ENCODE measurements around the gene ANKRD63. TPM values are rescaled to one million over a fixed set of nuclear protein-coding genes. Genes with fewer than 3 reads are reported as not detected.

ANKRD63 gene
- total RNA-seq, 1 donor: not detected

DNA sequence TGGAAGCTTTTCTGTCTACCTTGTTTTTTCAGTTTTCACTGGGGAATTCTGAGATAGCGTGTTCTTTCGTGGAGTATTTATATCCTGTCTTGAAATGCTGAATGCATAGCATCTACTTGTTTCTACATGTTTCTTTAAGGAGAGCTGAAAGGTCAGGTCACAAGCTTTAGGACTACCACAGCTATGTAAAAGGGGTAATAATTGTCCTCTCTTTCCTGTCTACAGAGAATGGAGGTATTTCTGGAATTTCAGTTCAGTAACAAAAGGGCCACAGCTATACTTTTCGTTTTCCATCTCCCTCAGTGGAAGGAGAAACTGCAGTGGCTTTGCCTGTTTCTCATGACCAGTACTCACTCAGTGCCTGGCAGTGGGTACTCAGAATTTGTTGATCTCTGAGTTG is 45.3 kb upstream of the ANKRD63 start:
- H2AFZ ChIP-seq (ENCODE audit: low read length): no peak overlapping the region
- no peaks in the 10 kb centered on the region for H3K27me3 ChIP-seq (ENCODE audit: insufficient read depth, low read length)
- peak overlapping the region; percentile 2 for H3K4me3 ChIP-seq (ENCODE audit: insufficient read depth, low read length)
- peaks cover 58% of the 10 kb centered on the region for H3K4me1 ChIP-seq (ENCODE audit: insufficient read depth, low read length)
- H3K36me3 ChIP-seq (ENCODE audit: insufficient read depth, low read length): peaks cover 22% of the 10 kb centered on the region
- TF ChIP-seq, protein P1, sequence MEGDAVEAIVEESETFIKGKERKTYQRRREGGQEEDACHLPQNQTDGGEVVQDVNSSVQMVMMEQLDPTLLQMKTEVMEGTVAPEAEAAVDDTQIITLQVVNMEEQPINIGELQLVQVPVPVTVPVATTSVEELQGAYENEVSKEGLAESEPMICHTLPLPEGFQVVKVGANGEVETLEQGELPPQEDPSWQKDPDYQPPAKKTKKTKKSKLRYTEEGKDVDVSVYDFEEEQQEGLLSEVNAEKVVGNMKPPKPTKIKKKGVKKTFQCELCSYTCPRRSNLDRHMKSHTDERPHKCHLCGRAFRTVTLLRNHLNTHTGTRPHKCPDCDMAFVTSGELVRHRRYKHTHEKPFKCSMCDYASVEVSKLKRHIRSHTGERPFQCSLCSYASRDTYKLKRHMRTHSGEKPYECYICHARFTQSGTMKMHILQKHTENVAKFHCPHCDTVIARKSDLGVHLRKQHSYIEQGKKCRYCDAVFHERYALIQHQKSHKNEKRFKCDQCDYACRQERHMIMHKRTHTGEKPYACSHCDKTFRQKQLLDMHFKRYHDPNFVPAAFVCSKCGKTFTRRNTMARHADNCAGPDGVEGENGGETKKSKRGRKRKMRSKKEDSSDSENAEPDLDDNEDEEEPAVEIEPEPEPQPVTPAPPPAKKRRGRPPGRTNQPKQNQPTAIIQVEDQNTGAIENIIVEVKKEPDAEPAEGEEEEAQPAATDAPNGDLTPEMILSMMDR (IDR thresholded peaks at IDR 0.05; ENCODE audit: extremely low read depth, low read depth, low read length): no peak
- peak overlapping the region; percentile 55 for H3K27ac ChIP-seq (ENCODE audit: low read depth, low read length)
- no peaks in the 10 kb centered on the region for H3K9me3 ChIP-seq (ENCODE audit: low read depth, low read length)
- H4K20me1 ChIP-seq (ENCODE audit: insufficient read depth, low read length): peaks cover 8% of the 10 kb centered on the region
- H3K79me2 ChIP-seq (ENCODE audit: insufficient read depth, low read length): peaks cover 39% of the 10 kb centered on the region
- H3K4me2 ChIP-seq (ENCODE audit: insufficient read depth, low read length): peak overlapping the region; percentile 55
- DNase-seq (ENCODE audit: insufficient read length, low spot score, missing footprints): peak; percentile 70

DNA sequence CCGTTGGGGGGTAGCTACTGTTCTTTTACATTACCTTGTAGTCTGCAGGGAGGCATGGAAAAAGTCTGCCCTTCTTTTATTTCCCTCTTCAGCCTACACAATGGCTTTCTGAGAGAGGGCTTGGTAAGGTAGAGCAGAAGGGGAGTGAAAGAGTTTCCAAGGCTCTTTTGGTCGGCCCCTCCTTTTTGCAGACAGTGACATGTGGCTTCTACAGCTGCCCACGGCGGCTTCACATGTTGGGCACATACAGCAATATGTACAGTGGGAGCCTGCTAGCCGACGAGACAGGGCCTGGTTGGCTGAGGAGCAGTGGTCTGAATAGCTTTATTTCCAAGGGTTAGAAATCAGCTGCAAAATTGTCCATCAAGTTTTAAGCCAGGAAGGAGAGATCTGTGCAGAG is 44.6 kb upstream of the ANKRD63 start:
- Histone ChIP-seq H3K4me2 (ENCODE audit: insufficient read depth, low read length) (peak overlapping the region; percentile 55), H3K4me1 (ENCODE audit: insufficient read depth, low read length) (peaks cover 64% of the 10 kb centered on the region), H4K20me1 (ENCODE audit: insufficient read depth, low read length) (peaks cover 8% of the 10 kb centered on the region), H3K9me3 (ENCODE audit: low read depth, low read length) (no peaks in the 10 kb centered on the region), H2AFZ (ENCODE audit: low read length) (no peak overlapping the region), H3K36me3 (ENCODE audit: insufficient read depth, low read length) (peaks cover 22% of the 10 kb centered on the region), H3K27me3 (ENCODE audit: insufficient read depth, low read length) (no peaks in the 10 kb centered on the region), H3K27ac (ENCODE audit: low read depth, low read length) (peak overlapping the region; percentile 55), H3K79me2 (ENCODE audit: insufficient read depth, low read length) (peaks cover 39% of the 10 kb centered on the region), H3K4me3 (ENCODE audit: insufficient read depth, low read length) (peak overlapping the region; percentile 23)
- peak; percentile 69 for DNase-seq (ENCODE audit: insufficient read length, low spot score, missing footprints)
- TF ChIP-seq, protein P1 (IDR thresholded peaks at IDR 0.05; ENCODE audit: extremely low read depth, low read depth, low read length): no peak

DNA sequence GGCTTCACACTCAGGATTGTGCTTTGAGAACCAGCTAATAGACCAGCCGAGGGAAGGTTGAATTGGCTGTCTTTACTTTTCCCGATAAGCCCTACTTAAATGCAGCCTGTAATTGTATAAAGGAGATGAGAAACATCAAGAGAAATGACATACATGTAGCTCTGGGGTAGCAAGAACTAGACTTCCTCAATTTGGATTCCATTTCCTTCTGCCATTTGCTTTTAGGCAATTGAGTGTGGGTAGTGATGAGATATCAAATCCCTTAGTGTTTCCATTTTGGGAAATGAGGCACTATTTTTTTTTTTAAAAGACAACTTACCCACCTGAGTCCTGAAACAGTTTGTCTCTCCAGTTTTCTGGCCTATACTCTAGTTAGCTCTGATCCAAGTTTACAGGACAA is 42.8 kb upstream of the ANKRD63 start:
- H3K4me3 ChIP-seq (ENCODE audit: insufficient read depth, low read length): peak overlapping the region; percentile 82
- peaks cover 8% of the 10 kb centered on the region for H4K20me1 ChIP-seq (ENCODE audit: insufficient read depth, low read length)
- no peak overlapping the region for H3K27ac ChIP-seq (ENCODE audit: low read depth, low read length)
- DNase-seq (ENCODE audit: insufficient read length, low spot score, missing footprints): no peak
- H3K36me3 ChIP-seq (ENCODE audit: insufficient read depth, low read length): peaks cover 22% of the 10 kb centered on the region
- peaks cover 65% of the 10 kb centered on the region for H3K4me1 ChIP-seq (ENCODE audit: insufficient read depth, low read length)
- H3K79me2 ChIP-seq (ENCODE audit: insufficient read depth, low read length): peaks cover 39% of the 10 kb centered on the region
- no peaks in the 10 kb centered on the region for H3K9me3 ChIP-seq (ENCODE audit: low read depth, low read length)
- no peak overlapping the region for H2AFZ ChIP-seq (ENCODE audit: low read length)
- no peaks in the 10 kb centered on the region for H3K27me3 ChIP-seq (ENCODE audit: insufficient read depth, low read length)
- peak overlapping the region; percentile 98 for H3K4me2 ChIP-seq (ENCODE audit: insufficient read depth, low read length)
- TF ChIP-seq, protein P1 (IDR thresholded peaks at IDR 0.05; ENCODE audit: extremely low read depth, low read depth, low read length): no peak

DNA sequence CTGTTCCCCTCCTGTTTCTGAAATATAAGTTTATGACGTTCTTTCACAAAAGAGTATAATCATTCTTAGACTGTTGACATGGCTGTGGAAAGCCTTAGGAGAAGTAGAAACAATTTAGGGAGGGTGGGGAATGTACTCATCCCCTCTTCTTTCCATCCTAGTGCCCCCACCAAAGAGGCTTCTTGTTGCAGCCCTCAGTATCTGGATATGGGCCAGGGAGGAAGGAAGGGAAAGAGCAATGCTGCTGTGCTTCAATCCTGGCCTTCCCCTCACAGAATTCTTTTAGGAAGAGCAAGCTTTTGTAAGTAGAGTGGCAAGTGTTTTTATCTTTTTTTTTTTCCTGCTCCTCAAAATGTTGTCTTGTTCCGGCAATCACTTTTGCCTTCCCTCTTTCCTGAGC is 42.3 kb upstream of the ANKRD63 start:
- DNase-seq (ENCODE audit: insufficient read length, low spot score, missing footprints): peak; percentile 74
- peaks cover 8% of the 10 kb centered on the region for H4K20me1 ChIP-seq (ENCODE audit: insufficient read depth, low read length)
- peaks cover 61% of the 10 kb centered on the region for H3K4me1 ChIP-seq (ENCODE audit: insufficient read depth, low read length)

More for the DNA sequence above, 42.3 kb upstream of the ANKRD63 start:
- Histone ChIP-seq H3K4me3 (ENCODE audit: insufficient read depth, low read length) (peak overlapping the region; percentile 82), H3K4me2 (ENCODE audit: insufficient read depth, low read length) (peak overlapping the region; percentile 98), H2AFZ (ENCODE audit: low read length) (no peak overlapping the region), H3K27ac (ENCODE audit: low read depth, low read length) (no peak overlapping the region), H3K79me2 (ENCODE audit: insufficient read depth, low read length) (peaks cover 39% of the 10 kb centered on the region), H3K27me3 (ENCODE audit: insufficient read depth, low read length) (no peaks in the 10 kb centered on the region), H3K9me3 (ENCODE audit: low read depth, low read length) (no peaks in the 10 kb centered on the region), H3K36me3 (ENCODE audit: insufficient read depth, low read length) (peaks cover 22% of the 10 kb centered on the region)
- TF ChIP-seq, protein P1 (IDR thresholded peaks at IDR 0.05; ENCODE audit: extremely low read depth, low read depth, low read length): no peak

Data from osteoblast (primary cell).